ENCODE data around the gene EML4. TPM values are rescaled to one million over a fixed set of nuclear protein-coding genes. Genes with fewer than 3 reads are reported as not detected.

Gene EML4
- total and polyA plus RNA-seq, 10 of the 15 experiments (the other 5 are each of a cell fraction or from before 2014, with no cell fraction given): 23.1 to 91.3 (median 77.4) TPM

DNA sequence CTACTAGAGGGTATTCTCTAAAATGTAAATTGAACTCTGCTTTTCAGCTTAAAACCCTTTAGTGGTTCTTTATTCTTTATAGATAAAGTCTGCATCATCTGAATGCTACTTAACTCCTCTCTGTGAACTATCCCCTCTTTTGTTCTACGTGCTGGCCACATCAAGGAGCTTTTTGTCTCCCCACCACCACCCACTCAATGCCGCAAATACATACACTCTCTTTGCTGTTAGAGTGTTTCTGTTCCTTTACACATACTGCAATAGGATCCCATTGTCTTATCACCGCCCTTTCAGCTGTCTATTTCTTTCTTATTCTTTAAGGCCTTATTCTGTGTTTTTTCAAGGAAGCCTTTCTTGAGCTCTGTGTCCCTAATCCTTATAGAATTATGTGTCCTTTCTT, 83.3 kb downstream of the EML4 start:
- no peak for ATAC-seq
- DNase-seq (ENCODE audit: low read depth, low spot score): no peak
- SMC1A ChIA-PET (ENCODE audit: uncharacterized antibody, unreplicated experiment): interaction anchor here (0.7 to 1.5 kb wide), 4 partner anchors 12 to 192 kb away, joined by 3 read pairs; no protein-coding TSS in a partner anchor
- Histone ChIP-seq H3K27me3 (replicated peaks in 1 of 2; ENCODE audit: control insufficient read depth in 2 of 2, insufficient read depth in 2 of 2, low read length in 1 of 2) (no peaks in the 10 kb centered on the region), H4K20me1 (ENCODE audit: control insufficient read depth, insufficient read depth) (no peaks in the 10 kb centered on the region), H3K9me3 (replicated peaks; ENCODE audit: control insufficient read depth, insufficient read depth, low read length) (peaks cover 3% of the 10 kb centered on the region; the same call in 2 of the 3 replicates), H3K79me2 (ENCODE audit: control insufficient read depth, insufficient read depth, low read length) (no peaks in the 10 kb centered on the region; the same call in 1 of the 2 replicates), H2AFZ (ENCODE audit: control insufficient read depth, low read depth, low read length) (no peak overlapping the region), H3K4me1 (ENCODE audit: control insufficient read depth, insufficient read depth, low read length) (peaks cover 12% of the 10 kb centered on the region; the same call in 1 of the 2 replicates), H3K4me2 (ENCODE audit: control insufficient read depth, insufficient read depth) (no peak overlapping the region), H3K27ac (ENCODE audit: control insufficient read depth, insufficient read depth) (no peak overlapping the region), H3K9ac (ENCODE audit: control insufficient read depth, insufficient read depth, low read length) (no peak overlapping the region), H3K36me3 (ENCODE audit: control insufficient read depth in 2 of 2, insufficient read depth in 2 of 2, low read length in 1 of 2) (peaks cover 2% of the 10 kb centered on the region in 2 experiments; a peak in 3 of 4 replicates), H3K4me3 (no peak overlapping the region)
- CTCF ChIA-PET: interaction anchor here (1.0 to 1.7 kb wide), 3 partner anchors 11 to 156 kb away, joined by 3 to 7 read pairs (median 3); no protein-coding TSS in a partner anchor
- POLR2A ChIA-PET: interaction anchor here (0.7 kb wide), 1 partner anchor 443 kb away, joined by 5 read pairs; no protein-coding TSS in a partner anchor
- WGBS (ENCODE audit: insufficient coverage, insufficient replicate concordance, low lambda C conversion rate, missing lambda C conversion rate): 96% methylated on average over 3 of the region's 3 CpGs
- RAD21 ChIA-PET (ENCODE audit: unreplicated experiment): interaction anchor here (1.1 kb wide), 1 partner anchor 156 kb away, joined by 6 read pairs; no protein-coding TSS in a partner anchor
- intact Hi-C loops (cut with micrococcal nuclease; ENCODE audit: unreplicated experiment) (no loop called here), in situ Hi-C loops (cut with MboI) (no loop called here)
- no peak for FAIRE-seq
- BruUV-seq (replicated peaks): no TSS peak
- TF ChIP-seq SP1 (IDR thresholded peaks at IDR 0.05; ENCODE audit: low read depth, low read length) (no peak), CREM (IDR thresholded peaks at IDR 0.05; ENCODE audit: low read depth) (0 out of 2 replicates have a peak, but pooled peaks have one; percentile 35), FOXM1 (IDR thresholded peaks at IDR 0.05; ENCODE audit: low read depth, low read length) (no peak), GATAD2B (conservative IDR thresholded peaks at IDR 0.05; ENCODE audit: low read depth) (no peak), ETV6 (conservative IDR thresholded peaks at IDR 0.05 in 1 of 2, IDR thresholded peaks at IDR 0.05 in 1 of 2; ENCODE audit: borderline replicate concordance in 1 of 2, low read depth in 1 of 2) (no peak), NRF1 (conservative IDR thresholded peaks at IDR 0.05; ENCODE audit: low read depth, low read length) (no peak), ZNF207 (IDR thresholded peaks at IDR 0.05; ENCODE audit: borderline replicate concordance) (no peak), RAD21 (IDR thresholded peaks at IDR 0.05; ENCODE audit: insufficient read depth, low read depth, low read length) (0 out of 2 replicates have a peak, but pooled peaks have one; percentile 7), WRNIP1 (IDR thresholded peaks at IDR 0.05; ENCODE audit: borderline replicate concordance, low read depth, low read length) (no peak), SPI1 (IDR thresholded peaks at IDR 0.05; ENCODE audit: borderline replicate concordance, insufficient read depth, low read depth, low read length) (no peak), ZNF24 (IDR thresholded peaks at IDR 0.05) (no peak), BHLHE40 (IDR thresholded peaks at IDR 0.05; ENCODE audit: borderline replicate concordance in 1 of 2, low read depth in 2 of 2, low read length in 1 of 2) (no peak), CHD2 (IDR thresholded peaks at IDR 0.05; ENCODE audit: borderline replicate concordance, low read depth, low read length) (no peak)
- TF ChIP-seq, protein P1, sequence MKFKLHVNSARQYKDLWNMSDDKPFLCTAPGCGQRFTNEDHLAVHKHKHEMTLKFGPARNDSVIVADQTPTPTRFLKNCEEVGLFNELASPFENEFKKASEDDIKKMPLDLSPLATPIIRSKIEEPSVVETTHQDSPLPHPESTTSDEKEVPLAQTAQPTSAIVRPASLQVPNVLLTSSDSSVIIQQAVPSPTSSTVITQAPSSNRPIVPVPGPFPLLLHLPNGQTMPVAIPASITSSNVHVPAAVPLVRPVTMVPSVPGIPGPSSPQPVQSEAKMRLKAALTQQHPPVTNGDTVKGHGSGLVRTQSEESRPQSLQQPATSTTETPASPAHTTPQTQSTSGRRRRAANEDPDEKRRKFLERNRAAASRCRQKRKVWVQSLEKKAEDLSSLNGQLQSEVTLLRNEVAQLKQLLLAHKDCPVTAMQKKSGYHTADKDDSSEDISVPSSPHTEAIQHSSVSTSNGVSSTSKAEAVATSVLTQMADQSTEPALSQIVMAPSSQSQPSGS (IDR thresholded peaks at IDR 0.05; ENCODE audit: low read length): no peak
- TF ChIP-seq, protein P2, sequence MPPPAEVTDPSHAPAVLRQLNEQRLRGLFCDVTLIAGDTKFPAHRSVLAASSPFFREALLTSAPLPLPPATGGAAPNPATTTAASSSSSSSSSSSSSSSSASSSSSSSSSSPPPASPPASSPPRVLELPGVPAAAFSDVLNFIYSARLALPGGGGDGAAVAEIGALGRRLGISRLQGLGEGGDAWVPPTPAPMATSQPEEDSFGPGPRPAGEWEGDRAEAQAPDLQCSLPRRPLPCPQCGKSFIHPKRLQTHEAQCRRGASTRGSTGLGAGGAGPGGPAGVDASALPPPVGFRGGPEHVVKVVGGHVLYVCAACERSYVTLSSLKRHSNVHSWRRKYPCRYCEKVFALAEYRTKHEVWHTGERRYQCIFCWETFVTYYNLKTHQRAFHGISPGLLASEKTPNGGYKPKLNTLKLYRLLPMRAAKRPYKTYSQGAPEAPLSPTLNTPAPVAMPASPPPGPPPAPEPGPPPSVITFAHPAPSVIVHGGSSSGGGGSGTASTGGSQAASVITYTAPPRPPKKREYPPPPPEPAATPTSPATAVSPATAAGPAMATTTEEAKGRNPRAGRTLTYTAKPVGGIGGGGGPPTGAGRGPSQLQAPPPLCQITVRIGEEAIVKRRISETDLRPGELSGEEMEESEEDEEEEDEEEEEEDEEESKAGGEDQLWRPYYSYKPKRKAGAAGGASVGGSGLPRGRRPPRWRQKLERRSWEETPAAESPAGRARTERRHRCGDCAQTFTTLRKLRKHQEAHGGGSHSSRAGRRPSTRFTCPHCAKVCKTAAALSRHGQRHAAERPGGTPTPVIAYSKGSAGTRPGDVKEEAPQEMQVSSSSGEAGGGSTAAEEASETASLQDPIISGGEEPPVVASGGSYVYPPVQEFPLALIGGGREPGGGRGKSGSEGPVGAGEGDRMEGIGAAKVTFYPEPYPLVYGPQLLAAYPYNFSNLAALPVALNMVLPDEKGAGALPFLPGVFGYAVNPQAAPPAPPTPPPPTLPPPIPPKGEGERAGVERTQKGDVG (CRISPR knock-in tag; IDR thresholded peaks at IDR 0.05): no peak
